NCI-H345 treated with DMSO at 0.1 percent for 48 hours (cell line): Measurements from ENCODE around the gene USP48.

Experiments
- DNase-seq: peaks from one replicate; lab custom pipeline; 2025; ENCODE audit not compliant: unreplicated experiment; lab: John Stamatoyannopoulos, UW

Gene USP48

GRCh38 chr1:21670059-21670881 lies 112.7 kb downstream of the USP48 start:
- DNase-seq: no peak

- DNase-seq: no peak
These were observed 113.5 kb downstream of the USP48 start, which contains the start of gene RAP1GAP for GRCh38 chr1:21669258-21670058. RAP1GAP (minus strand) TSS chr1:21669357; CDS start chr1:21620032, 49,325 bp downstream.

GRCh38 chr1:21668951-21669257 lies 114.0 kb downstream of the USP48 start:
- no peak for DNase-seq

- DNase-seq: no peak
These were observed 114.6 kb downstream of the USP48 start for GRCh38 chr1:21668232-21668950.

- no peak for DNase-seq
These were observed 115.4 kb downstream of the USP48 start for GRCh38 chr1:21667348-21668231.

GRCh38 chr1:21666576-21667320 lies 116.2 kb downstream of the USP48 start:
- peak; percentile 22 for DNase-seq

- DNase-seq: no peak
These were observed 117.0 kb downstream of the USP48 start for GRCh38 chr1:21665711-21666575.

GRCh38 chr1:21664806-21665588 lies 118.0 kb downstream of the USP48 start:
- DNase-seq: no peak

GRCh38 chr1:21663951-21664805 lies 118.8 kb downstream of the USP48 start:
- DNase-seq: no peak

- no peak for DNase-seq
These were observed 119.5 kb downstream of the USP48 start for GRCh38 chr1:21663248-21663950.

GRCh38 chr1:21662426-21663247 lies 120.3 kb downstream of the USP48 start:
- DNase-seq: no peak

- no peak for DNase-seq
These were observed 121.1 kb downstream of the USP48 start for GRCh38 chr1:21661886-21662285.

GRCh38 chr1:21659924-21660326 lies 123.0 kb downstream of the USP48 start:
- DNase-seq: no peak

- peak; percentile 51 for DNase-seq
These were observed 123.6 kb downstream of the USP48 start for GRCh38 chr1:21659099-21659923.
